RWPE2 (cell line): ENCODE data around the gene MACF1.
"Not testable (repeated sequence)": the region's sequence is repeated elsewhere in the genome, so short reads cannot be mapped to it uniquely, and the experiment has no call there.

Experiments
- ATAC-seq: fragments of 200-7000 bp; cut with Tn5 transposase; 3 replicates; pipeline ENCODE4 v1.9.1; 2021; ENCODE audit warnings: low read depth
- DNase-seq: peaks from one replicate; pipeline ENCODE4 v3.0.0-alpha.2; 2020; ENCODE audit warnings: low spot score
- H3K27ac ChIP-seq: fragments of 450-650 bp; 2 replicates; pipeline ENCODE4 v1.5.1; 2017; ENCODE audit warnings: mild to moderate bottlenecking; ENCODE audit not compliant: poor library complexity, severe bottlenecking
- H3K27me3 ChIP-seq: fragments of 250-450 bp; sonication (Bioruptor Pico); 2 replicates; pipeline ENCODE4 v1.5.1; 2021; ENCODE audit warnings: mild to moderate bottlenecking, moderate library complexity; ENCODE audit not compliant: insufficient read depth, poor library complexity, severe bottlenecking
- H3K36me3 ChIP-seq: fragments of 250-450 bp; sonication (Bioruptor Pico); 2 replicates; pipeline ENCODE4 v1.5.1; 2020; ENCODE audit warnings: low read depth, mild to moderate bottlenecking, moderate library complexity
- H3K4me1 ChIP-seq: fragments of 250-450 bp; sonication (Bioruptor Pico); 2 replicates; pipeline ENCODE4 v1.5.1; 2021; ENCODE audit warnings: mild to moderate bottlenecking, moderate library complexity; ENCODE audit not compliant: insufficient read depth, poor library complexity, severe bottlenecking
- H3K4me3 ChIP-seq: fragments of 250-450 bp; sonication (Bioruptor Pico); 2 replicates; pipeline ENCODE4 v1.5.1; 2021; ENCODE audit warnings: mild to moderate bottlenecking, moderate library complexity; ENCODE audit not compliant: severe bottlenecking
- H3K9me3 ChIP-seq: fragments of 250-450 bp; sonication (Bioruptor Pico); 2 replicates; pipeline ENCODE4 v1.5.1; 2021; ENCODE audit warnings: mild to moderate bottlenecking, moderate library complexity; ENCODE audit not compliant: severe bottlenecking
- TF ChIP-seq, protein P1 (sequence below): fragments of 450-650 bp; IDR thresholded peaks from one replicate; pipeline ENCODE4 v1.5.1; 2017; ENCODE audit warnings: mild to moderate bottlenecking, moderate library complexity; ENCODE audit not compliant: poor library complexity, severe bottlenecking

The MACF1 gene

DNA sequence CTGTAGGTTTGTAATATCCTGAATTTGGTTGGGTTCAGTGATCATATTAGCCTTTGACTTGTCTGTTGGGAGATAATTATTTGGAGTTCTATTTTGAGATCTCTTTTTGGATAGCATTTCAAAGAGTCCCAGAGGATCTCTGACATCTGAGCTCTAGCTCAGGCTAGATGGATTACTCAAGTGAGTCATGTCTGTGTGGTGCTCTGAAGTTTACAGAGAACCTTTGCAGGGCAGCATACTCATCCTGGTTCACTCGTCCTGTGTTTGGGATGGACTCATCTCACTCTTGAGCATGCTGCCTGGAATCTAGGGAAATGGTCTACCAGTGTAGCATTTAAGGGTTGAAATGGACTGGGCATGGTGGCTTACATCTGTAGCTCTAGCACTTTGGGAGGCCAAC lies 257.6 kb downstream of the MACF1 start:
- DNase-seq (no peak), ATAC-seq (no peak)
- H3K4me1 ChIP-seq: no peaks in the 10 kb centered on the region
- TF ChIP-seq, protein P1, sequence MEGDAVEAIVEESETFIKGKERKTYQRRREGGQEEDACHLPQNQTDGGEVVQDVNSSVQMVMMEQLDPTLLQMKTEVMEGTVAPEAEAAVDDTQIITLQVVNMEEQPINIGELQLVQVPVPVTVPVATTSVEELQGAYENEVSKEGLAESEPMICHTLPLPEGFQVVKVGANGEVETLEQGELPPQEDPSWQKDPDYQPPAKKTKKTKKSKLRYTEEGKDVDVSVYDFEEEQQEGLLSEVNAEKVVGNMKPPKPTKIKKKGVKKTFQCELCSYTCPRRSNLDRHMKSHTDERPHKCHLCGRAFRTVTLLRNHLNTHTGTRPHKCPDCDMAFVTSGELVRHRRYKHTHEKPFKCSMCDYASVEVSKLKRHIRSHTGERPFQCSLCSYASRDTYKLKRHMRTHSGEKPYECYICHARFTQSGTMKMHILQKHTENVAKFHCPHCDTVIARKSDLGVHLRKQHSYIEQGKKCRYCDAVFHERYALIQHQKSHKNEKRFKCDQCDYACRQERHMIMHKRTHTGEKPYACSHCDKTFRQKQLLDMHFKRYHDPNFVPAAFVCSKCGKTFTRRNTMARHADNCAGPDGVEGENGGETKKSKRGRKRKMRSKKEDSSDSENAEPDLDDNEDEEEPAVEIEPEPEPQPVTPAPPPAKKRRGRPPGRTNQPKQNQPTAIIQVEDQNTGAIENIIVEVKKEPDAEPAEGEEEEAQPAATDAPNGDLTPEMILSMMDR: no peak
- no peak overlapping the region for H3K27ac ChIP-seq
- peaks cover 93% of the 10 kb centered on the region for H3K36me3 ChIP-seq
- H3K27me3 ChIP-seq: no peaks in the 10 kb centered on the region
- H3K4me3 ChIP-seq: no peak overlapping the region
- no peaks in the 10 kb centered on the region for H3K9me3 ChIP-seq

DNA sequence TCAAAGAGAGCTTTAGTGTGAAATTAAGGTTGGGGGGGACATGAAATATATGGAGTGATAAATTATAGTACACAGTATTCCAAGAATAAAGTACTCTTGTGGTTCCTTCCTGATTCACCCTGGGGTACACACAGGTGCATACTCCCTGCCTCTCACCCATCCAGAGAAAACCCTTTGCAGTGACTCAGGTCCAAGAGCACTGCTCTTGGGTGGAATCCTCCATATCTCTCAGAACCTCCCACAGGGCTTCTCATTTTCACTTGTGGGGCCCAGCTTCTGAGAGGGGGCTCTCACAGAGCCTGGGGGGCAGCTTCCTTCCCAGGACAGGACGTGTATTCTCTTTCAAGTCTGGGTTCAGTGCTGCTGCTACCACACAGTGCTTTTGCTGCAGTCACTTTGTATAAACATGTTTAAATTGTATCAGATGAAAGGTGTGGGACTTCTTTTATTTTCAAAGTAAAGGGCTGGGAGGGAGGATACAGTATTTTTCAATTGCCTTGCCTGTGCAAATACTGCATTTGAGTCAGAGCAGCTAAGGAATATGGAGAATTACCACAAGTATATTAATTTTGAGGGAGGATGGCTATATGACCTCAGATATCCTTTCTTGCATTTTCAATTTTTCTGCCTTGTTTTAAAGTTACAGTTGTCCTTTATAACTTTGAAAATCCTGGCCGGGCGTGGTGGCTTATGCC lies 262.1 kb downstream of the MACF1 start:
- Histone ChIP-seq H3K9me3 (no peaks in the 10 kb centered on the region), H3K4me3 (no peak overlapping the region), H3K27me3 (no peaks in the 10 kb centered on the region), H3K27ac (no peak overlapping the region), H3K4me1 (no peaks in the 10 kb centered on the region), H3K36me3 (peaks cover 91% of the 10 kb centered on the region)
- TF ChIP-seq, protein P1: no peak
- ATAC-seq (no peak), DNase-seq (no peak)

DNA sequence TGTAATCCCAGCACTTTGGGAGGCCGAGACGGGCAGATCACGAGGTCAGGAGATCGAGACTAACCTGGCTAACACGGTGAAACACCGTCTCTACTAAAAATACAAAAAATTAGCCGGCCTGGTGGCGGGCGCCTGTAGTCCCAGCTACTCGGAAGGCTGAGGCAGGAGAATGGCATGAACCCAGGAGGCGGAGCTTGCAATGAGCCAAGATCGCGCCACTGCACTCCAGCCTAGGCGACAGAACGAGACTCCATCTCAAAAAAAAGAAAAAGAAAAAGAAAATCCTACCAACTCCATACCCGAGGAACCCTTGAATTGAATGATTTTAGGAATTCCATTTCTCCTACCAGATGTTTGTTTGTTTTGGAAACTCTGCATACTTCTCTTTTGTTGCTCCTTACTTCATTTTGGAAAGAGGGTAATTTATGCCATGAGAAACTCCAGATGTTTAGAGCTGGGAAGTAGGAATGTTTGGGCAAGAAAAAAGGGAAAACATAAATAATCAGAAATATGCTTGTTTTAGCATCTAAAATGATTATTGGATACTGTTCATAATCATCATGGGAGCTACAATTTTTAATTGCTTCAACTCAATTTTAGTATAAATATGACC lies 262.7 kb downstream of the MACF1 start:
- not testable (repeated sequence) for DNase-seq, H3K4me1 ChIP-seq, H3K27ac ChIP-seq, ATAC-seq, H3K4me3 ChIP-seq, H3K9me3 ChIP-seq, H3K27me3 ChIP-seq
- peaks cover 91% of the 10 kb centered on the region for H3K36me3 ChIP-seq

DNA sequence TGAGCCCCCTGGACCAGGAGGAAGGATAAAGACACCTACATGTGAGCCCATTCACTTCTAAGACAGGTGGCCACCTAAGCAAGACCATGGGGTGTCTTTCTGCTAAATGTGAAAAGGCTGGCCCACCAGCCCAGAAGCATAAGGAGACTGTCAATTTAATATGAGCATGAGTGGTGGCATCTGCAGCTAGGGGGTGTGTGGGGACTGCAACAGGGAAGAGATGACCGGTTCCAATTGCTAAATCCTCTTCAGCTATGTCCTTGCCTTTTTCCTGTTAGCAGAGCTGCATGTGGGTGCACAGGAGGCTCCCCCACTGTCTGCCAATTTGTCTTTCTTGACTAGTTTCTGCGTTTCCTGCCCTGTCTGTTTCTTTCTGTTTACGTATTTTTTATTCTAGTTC lies 264.7 kb downstream of the MACF1 start:
- Histone ChIP-seq H3K4me1 (no peaks in the 10 kb centered on the region), H3K9me3 (no peaks in the 10 kb centered on the region), H3K4me3 (no peak overlapping the region), H3K27ac (no peak overlapping the region), H3K27me3 (peaks cover 2% of the 10 kb centered on the region), H3K36me3 (peaks cover 86% of the 10 kb centered on the region)
- DNase-seq (no peak), ATAC-seq (no peak)
- TF ChIP-seq, protein P1: no peak

DNA sequence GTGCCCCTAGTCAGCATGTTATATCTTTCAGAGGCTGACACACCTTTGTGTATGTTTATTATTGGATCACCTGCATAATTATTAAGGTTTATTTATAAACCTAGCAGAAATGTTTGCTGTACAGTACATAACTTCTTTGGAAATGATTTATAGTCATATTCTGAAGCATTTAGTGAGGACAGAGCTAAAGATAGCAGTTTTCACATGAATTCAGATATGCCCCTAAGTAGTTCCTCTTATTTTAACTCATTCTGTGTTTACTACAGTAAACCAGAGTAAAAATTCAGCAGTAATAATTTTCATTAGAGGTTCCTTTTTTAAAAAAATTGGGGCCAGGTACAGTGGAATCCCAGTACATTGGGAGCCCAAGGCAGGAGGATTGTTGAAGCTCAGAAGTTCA lies 265.5 kb downstream of the MACF1 start:
- Histone ChIP-seq H3K9me3 (no peaks in the 10 kb centered on the region), H3K27me3 (peaks cover 2% of the 10 kb centered on the region), H3K4me3 (no peak overlapping the region), H3K36me3 (peaks cover 87% of the 10 kb centered on the region), H3K4me1 (no peaks in the 10 kb centered on the region), H3K27ac (no peak overlapping the region)
- DNase-seq: no peak
- TF ChIP-seq, protein P1: no peak
- no peak for ATAC-seq
